Activated naive CD4-positive, alpha-beta T cell treated with anti-CD3 and anti-CD28 coated beads, Interleukin-2, amount 50 U/mL, for 24 hours (primary cell): Measurements from ENCODE around the gene TMEM60.
"Not testable (repeated sequence)": the region's sequence is repeated elsewhere in the genome, so short reads cannot be mapped to it uniquely, and the experiment has no call there.

Experiments
- H3K27ac Mint-ChIP-seq: one replicate; pipeline ENCODE4 v1.8.0; 2021; ENCODE audit warnings: mild to moderate bottlenecking, mixed read lengths
- H3K27me3 Mint-ChIP-seq: one replicate; pipeline ENCODE4 v1.8.0; 2021; ENCODE audit warnings: mixed read lengths
- H3K36me3 Mint-ChIP-seq: one replicate; pipeline ENCODE4 v1.8.0; 2021; ENCODE audit warnings: mixed read lengths
- H3K4me1 Mint-ChIP-seq: one replicate; pipeline ENCODE4 v1.8.0; 2021; ENCODE audit warnings: mixed read lengths
- H3K4me3 Mint-ChIP-seq: one replicate; pipeline ENCODE4 v1.8.0; 2021; ENCODE audit warnings: mild to moderate bottlenecking, mixed read lengths
- H3K9me3 Mint-ChIP-seq: one replicate; pipeline ENCODE4 v1.8.0; 2021; ENCODE audit warnings: mixed read lengths

The TMEM60 gene

GRCh38 chr7:77798394-77799077 lies at the start of gene TMEM60, which contains the start of gene PHTF2:
TMEM60 (minus strand) TSS chr7:77798434; CDS start chr7:77794373, 4,061 bp downstream.
PHTF2 (plus strand) TSS chr7:77798773.
- Mint-ChIP-seq H3K27ac (peak within 1 kb of the TSS; percentile 92), H3K36me3 (peaks cover 8% of the 10 kb centered on the region), H3K4me3 (peak within 1 kb of the TSS; percentile 92), H3K27me3 (no peaks in the 10 kb centered on the region), H3K9me3 (no peaks in the 10 kb centered on the region), H3K4me1 (peaks cover 73% of the 10 kb centered on the region)

GRCh38 chr7:77846317-77847092 lies 48.3 kb upstream of the TMEM60 start:
- Mint-ChIP-seq H3K36me3 (peaks cover 26% of the 10 kb centered on the region), H3K9me3 (no peaks in the 10 kb centered on the region), H3K27ac (no peak overlapping the region), H3K27me3 (no peaks in the 10 kb centered on the region), H3K4me3 (no peak overlapping the region), H3K4me1 (peaks cover 13% of the 10 kb centered on the region)

GRCh38 chr7:77843194-77843593 lies 45.0 kb upstream of the TMEM60 start:
- Mint-ChIP-seq H3K9me3 (no peaks in the 10 kb centered on the region), H3K27ac (no peak overlapping the region), H3K4me1 (peaks cover 8% of the 10 kb centered on the region), H3K27me3 (no peaks in the 10 kb centered on the region), H3K36me3 (peaks cover 18% of the 10 kb centered on the region), H3K4me3 (no peak overlapping the region)

GRCh38 chr7:77839919-77840318 lies 41.7 kb upstream of the TMEM60 start:
- no peak overlapping the region for H3K4me3 Mint-ChIP-seq
- H3K9me3 Mint-ChIP-seq: no peaks in the 10 kb centered on the region
- peaks cover 17% of the 10 kb centered on the region for H3K4me1 Mint-ChIP-seq
- peaks cover 10% of the 10 kb centered on the region for H3K36me3 Mint-ChIP-seq
- no peaks in the 10 kb centered on the region for H3K27me3 Mint-ChIP-seq
- H3K27ac Mint-ChIP-seq: no peak overlapping the region

- H3K4me3 Mint-ChIP-seq: no peak overlapping the region
- no peak overlapping the region for H3K27ac Mint-ChIP-seq
- peaks cover 23% of the 10 kb centered on the region for H3K4me1 Mint-ChIP-seq
- peaks cover 10% of the 10 kb centered on the region for H3K36me3 Mint-ChIP-seq
- H3K27me3 Mint-ChIP-seq: no peaks in the 10 kb centered on the region
- H3K9me3 Mint-ChIP-seq: no peaks in the 10 kb centered on the region
Observed at GRCh38 chr7:77838929-77839491, 40.8 kb upstream of the TMEM60 start.

GRCh38 chr7:77837966-77838365 lies 39.7 kb upstream of the TMEM60 start:
- Mint-ChIP-seq H3K4me3 (no peak overlapping the region), H3K27ac (no peak overlapping the region), H3K4me1 (peaks cover 33% of the 10 kb centered on the region), H3K27me3 (no peaks in the 10 kb centered on the region), H3K9me3 (no peaks in the 10 kb centered on the region), H3K36me3 (peaks cover 6% of the 10 kb centered on the region)

- Mint-ChIP-seq H3K9me3 (no peaks in the 10 kb centered on the region), H3K4me3 (no peak overlapping the region), H3K27me3 (no peaks in the 10 kb centered on the region), H3K27ac (no peak overlapping the region), H3K36me3 (peaks cover 6% of the 10 kb centered on the region), H3K4me1 (peaks cover 36% of the 10 kb centered on the region)
Observed at GRCh38 chr7:77837275-77837674, 39.0 kb upstream of the TMEM60 start.

GRCh38 chr7:77836425-77836824 lies 38.2 kb upstream of the TMEM60 start:
- H3K27me3 Mint-ChIP-seq, H3K36me3 Mint-ChIP-seq, H3K9me3 Mint-ChIP-seq, H3K27ac Mint-ChIP-seq, H3K4me3 Mint-ChIP-seq: not testable (repeated sequence)
- peaks cover 42% of the 10 kb centered on the region for H3K4me1 Mint-ChIP-seq

- H3K4me3 Mint-ChIP-seq: no peak overlapping the region
- peaks cover 53% of the 10 kb centered on the region for H3K4me1 Mint-ChIP-seq
- H3K27me3 Mint-ChIP-seq: no peaks in the 10 kb centered on the region
- H3K9me3 Mint-ChIP-seq: no peaks in the 10 kb centered on the region
- peak overlapping the region; percentile 18 for H3K27ac Mint-ChIP-seq
- H3K36me3 Mint-ChIP-seq: peaks cover 3% of the 10 kb centered on the region
Observed at GRCh38 chr7:77833136-77833535, 34.9 kb upstream of the TMEM60 start.

- no peaks in the 10 kb centered on the region for H3K9me3 Mint-ChIP-seq
- peaks cover 51% of the 10 kb centered on the region for H3K4me1 Mint-ChIP-seq
- H3K27me3 Mint-ChIP-seq: no peaks in the 10 kb centered on the region
- no peak overlapping the region for H3K27ac Mint-ChIP-seq
- peaks cover 3% of the 10 kb centered on the region for H3K36me3 Mint-ChIP-seq
- no peak overlapping the region for H3K4me3 Mint-ChIP-seq
Observed at GRCh38 chr7:77831953-77832352, 33.7 kb upstream of the TMEM60 start.

GRCh38 chr7:77831481-77831880 lies 33.2 kb upstream of the TMEM60 start:
- peaks cover 2% of the 10 kb centered on the region for H3K36me3 Mint-ChIP-seq
- no peak overlapping the region for H3K4me3 Mint-ChIP-seq
- H3K4me1 Mint-ChIP-seq: peaks cover 54% of the 10 kb centered on the region
- H3K9me3 Mint-ChIP-seq: no peaks in the 10 kb centered on the region
- no peak overlapping the region for H3K27ac Mint-ChIP-seq
- H3K27me3 Mint-ChIP-seq: no peaks in the 10 kb centered on the region

GRCh38 chr7:77830649-77831355 lies 32.6 kb upstream of the TMEM60 start:
- Mint-ChIP-seq H3K27me3 (no peaks in the 10 kb centered on the region), H3K9me3 (no peaks in the 10 kb centered on the region), H3K4me3 (no peak overlapping the region), H3K27ac (peak overlapping the region; percentile 71), H3K36me3 (peaks cover 2% of the 10 kb centered on the region), H3K4me1 (peaks cover 56% of the 10 kb centered on the region)

- Mint-ChIP-seq H3K4me1 (peaks cover 46% of the 10 kb centered on the region), H3K27ac (no peak overlapping the region), H3K4me3 (no peak overlapping the region), H3K36me3 (peaks cover 17% of the 10 kb centered on the region), H3K9me3 (peaks cover 19% of the 10 kb centered on the region), H3K27me3 (no peaks in the 10 kb centered on the region)
Observed at GRCh38 chr7:77827999-77828398, 29.8 kb upstream of the TMEM60 start.

- H3K36me3 Mint-ChIP-seq: peaks cover 24% of the 10 kb centered on the region
- H3K9me3 Mint-ChIP-seq: peaks cover 19% of the 10 kb centered on the region
- H3K27ac Mint-ChIP-seq: no peak overlapping the region
- H3K4me1 Mint-ChIP-seq: peaks cover 41% of the 10 kb centered on the region
- no peaks in the 10 kb centered on the region for H3K27me3 Mint-ChIP-seq
- H3K4me3 Mint-ChIP-seq: no peak overlapping the region
Observed at GRCh38 chr7:77826300-77826699, 28.1 kb upstream of the TMEM60 start.

GRCh38 chr7:77825131-77825530 lies 26.9 kb upstream of the TMEM60 start:
- no peaks in the 10 kb centered on the region for H3K27me3 Mint-ChIP-seq
- peaks cover 28% of the 10 kb centered on the region for H3K9me3 Mint-ChIP-seq
- H3K4me1 Mint-ChIP-seq: peaks cover 30% of the 10 kb centered on the region
- H3K27ac Mint-ChIP-seq: no peak overlapping the region
- H3K36me3 Mint-ChIP-seq: peaks cover 34% of the 10 kb centered on the region
- H3K4me3 Mint-ChIP-seq: no peak overlapping the region
